GM23338 (cell line): ENCODE measurements around the gene CTTNBP2.

Experiments
- CREB1 ChIP-seq: fragments of 250-450 bp; sonication (Bioruptor Pico); IDR thresholded peaks from 2 replicates; pipeline ENCODE4 v1.5.0; 2020; ENCODE audit warnings: low read depth, mild to moderate bottlenecking, moderate library complexity
- EZH2 ChIP-seq: fragments of 200-600 bp; sonication (generic); IDR thresholded peaks from one replicate; pipeline ENCODE4 v1.8.0; 2017; ENCODE audit warnings: antibody characterized with exemption, mild to moderate bottlenecking, low read depth; ENCODE audit not compliant: unreplicated experiment
- JUNB ChIP-seq: IDR thresholded peaks from one replicate; pipeline ENCODE4 v1.6.1; 2016; ENCODE audit warnings: antibody characterized with exemption; ENCODE audit not compliant: unreplicated experiment
- POLR2AphosphoS5 ChIP-seq: IDR thresholded peaks from 2 replicates; pipeline ENCODE4 v1.6.1; 2016; ENCODE audit warnings: antibody characterized with exemption, low read depth
- TF ChIP-seq, protein P1 (sequence below), 2 experiments: fragments of 200-600 bp in 1 of 2; sonication (generic) in 1 of 2; conservative IDR thresholded peaks; 2 replicates each; pipeline versions ENCODE4 v1.5.1 to v1.6.1; 2016 to 2017; ENCODE audit warnings: antibody characterized with exemption in 2 of 2, low read depth in 2 of 2, mild to moderate bottlenecking in 2 of 2, moderate library complexity in 1 of 2
- TF ChIP-seq, protein P2 (sequence below): IDR thresholded peaks from one replicate; pipeline ENCODE4 v1.6.1; 2018; ENCODE audit warnings: antibody characterized with exemption; ENCODE audit not compliant: unreplicated experiment

DNA sequence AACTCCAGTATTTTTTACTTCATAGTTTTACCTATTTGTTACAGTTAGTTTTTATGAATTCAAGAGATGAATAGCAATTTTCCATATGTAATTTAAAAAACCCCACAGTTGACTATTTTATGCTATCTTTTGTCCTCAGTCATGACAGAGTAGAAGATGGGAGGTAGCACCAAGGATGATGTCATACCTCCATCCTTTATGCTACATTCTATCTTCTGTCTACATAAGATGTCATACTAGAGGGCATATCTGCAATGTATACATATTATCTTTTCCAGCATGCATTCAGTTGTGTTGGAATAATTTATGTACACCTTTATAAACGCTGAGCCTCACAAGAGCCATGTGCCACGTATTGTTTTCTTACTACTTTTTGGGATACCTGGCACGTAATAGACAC is 209.2 kb downstream of the CTTNBP2 start:
- TF ChIP-seq, protein P1, sequence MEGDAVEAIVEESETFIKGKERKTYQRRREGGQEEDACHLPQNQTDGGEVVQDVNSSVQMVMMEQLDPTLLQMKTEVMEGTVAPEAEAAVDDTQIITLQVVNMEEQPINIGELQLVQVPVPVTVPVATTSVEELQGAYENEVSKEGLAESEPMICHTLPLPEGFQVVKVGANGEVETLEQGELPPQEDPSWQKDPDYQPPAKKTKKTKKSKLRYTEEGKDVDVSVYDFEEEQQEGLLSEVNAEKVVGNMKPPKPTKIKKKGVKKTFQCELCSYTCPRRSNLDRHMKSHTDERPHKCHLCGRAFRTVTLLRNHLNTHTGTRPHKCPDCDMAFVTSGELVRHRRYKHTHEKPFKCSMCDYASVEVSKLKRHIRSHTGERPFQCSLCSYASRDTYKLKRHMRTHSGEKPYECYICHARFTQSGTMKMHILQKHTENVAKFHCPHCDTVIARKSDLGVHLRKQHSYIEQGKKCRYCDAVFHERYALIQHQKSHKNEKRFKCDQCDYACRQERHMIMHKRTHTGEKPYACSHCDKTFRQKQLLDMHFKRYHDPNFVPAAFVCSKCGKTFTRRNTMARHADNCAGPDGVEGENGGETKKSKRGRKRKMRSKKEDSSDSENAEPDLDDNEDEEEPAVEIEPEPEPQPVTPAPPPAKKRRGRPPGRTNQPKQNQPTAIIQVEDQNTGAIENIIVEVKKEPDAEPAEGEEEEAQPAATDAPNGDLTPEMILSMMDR (conservative IDR thresholded peaks at IDR 0.05; ENCODE audit: low read depth in 2 of 2) = no peak
- TF ChIP-seq EZH2 = no peak
- TF ChIP-seq POLR2AphosphoS5 = no peak
- TF ChIP-seq CREB1 (CRISPR knock-in tag) = no peak
- no peak for TF ChIP-seq JUNB
- TF ChIP-seq, protein P2, sequence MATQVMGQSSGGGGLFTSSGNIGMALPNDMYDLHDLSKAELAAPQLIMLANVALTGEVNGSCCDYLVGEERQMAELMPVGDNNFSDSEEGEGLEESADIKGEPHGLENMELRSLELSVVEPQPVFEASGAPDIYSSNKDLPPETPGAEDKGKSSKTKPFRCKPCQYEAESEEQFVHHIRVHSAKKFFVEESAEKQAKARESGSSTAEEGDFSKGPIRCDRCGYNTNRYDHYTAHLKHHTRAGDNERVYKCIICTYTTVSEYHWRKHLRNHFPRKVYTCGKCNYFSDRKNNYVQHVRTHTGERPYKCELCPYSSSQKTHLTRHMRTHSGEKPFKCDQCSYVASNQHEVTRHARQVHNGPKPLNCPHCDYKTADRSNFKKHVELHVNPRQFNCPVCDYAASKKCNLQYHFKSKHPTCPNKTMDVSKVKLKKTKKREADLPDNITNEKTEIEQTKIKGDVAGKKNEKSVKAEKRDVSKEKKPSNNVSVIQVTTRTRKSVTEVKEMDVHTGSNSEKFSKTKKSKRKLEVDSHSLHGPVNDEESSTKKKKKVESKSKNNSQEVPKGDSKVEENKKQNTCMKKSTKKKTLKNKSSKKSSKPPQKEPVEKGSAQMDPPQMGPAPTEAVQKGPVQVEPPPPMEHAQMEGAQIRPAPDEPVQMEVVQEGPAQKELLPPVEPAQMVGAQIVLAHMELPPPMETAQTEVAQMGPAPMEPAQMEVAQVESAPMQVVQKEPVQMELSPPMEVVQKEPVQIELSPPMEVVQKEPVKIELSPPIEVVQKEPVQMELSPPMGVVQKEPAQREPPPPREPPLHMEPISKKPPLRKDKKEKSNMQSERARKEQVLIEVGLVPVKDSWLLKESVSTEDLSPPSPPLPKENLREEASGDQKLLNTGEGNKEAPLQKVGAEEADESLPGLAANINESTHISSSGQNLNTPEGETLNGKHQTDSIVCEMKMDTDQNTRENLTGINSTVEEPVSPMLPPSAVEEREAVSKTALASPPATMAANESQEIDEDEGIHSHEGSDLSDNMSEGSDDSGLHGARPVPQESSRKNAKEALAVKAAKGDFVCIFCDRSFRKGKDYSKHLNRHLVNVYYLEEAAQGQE = no peak
